Bronchial epithelial cell (primary cell): ENCODE data around the gene TMEM132D. TPM values are rescaled to one million over a fixed set of nuclear protein-coding genes. Genes with fewer than 3 reads are reported as not detected.

Experiments used
- DNase-seq: peaks from one replicate; pipeline ENCODE4 v3.0.0-alpha.2; 2010; ENCODE audit warnings: low read depth
- FAIRE-seq: peaks from 2 replicates; lab custom pipeline; 2011; peaks lifted over from hg19 to GRCh38; lab: Jason Lieb, UNC
- H3K27me3 ChIP-seq: 2 replicates; pipeline ENCODE4 v1.5.1; 2011; ENCODE audit warnings: low read length; ENCODE audit not compliant: control insufficient read depth, insufficient read depth
- H3K36me3 ChIP-seq: 2 replicates; pipeline ENCODE4 v1.5.1; 2011; ENCODE audit warnings: low read length; ENCODE audit not compliant: control insufficient read depth, insufficient read depth
- H3K4me3 ChIP-seq: 2 replicates; pipeline ENCODE4 v1.5.1; 2011; ENCODE audit warnings: mild to moderate bottlenecking, low read depth, low read length, control low read depth
- CTCF ChIP-seq: IDR thresholded peaks from 2 replicates; pipeline ENCODE4 v1.5.1; 2011; ENCODE audit warnings: mild to moderate bottlenecking, moderate library complexity, low read length, control low read depth, inconsistent platforms; ENCODE audit not compliant: insufficient read depth, severe bottlenecking
- total RNA-seq: library from RNA; depleted of rRNA; stranded (reverse); fragments of >200 nt; gene quantifications from 2 replicates; pipeline ENCODE4 v1.2.1, GENCODE V29; 2014

TMEM132D gene
- total RNA-seq, 1 donor from 2014 or later, result not detected

GRCh38 chr12:129862561-129863175, 41.2 kb downstream of the TMEM132D start:
- DNase-seq, result no peak
- H3K36me3 ChIP-seq, result no peaks in the 10 kb centered on the region
- H3K27me3 ChIP-seq, result no peaks in the 10 kb centered on the region
- no peak overlapping the region for H3K4me3 ChIP-seq
- FAIRE-seq, result no peak
- TF ChIP-seq CTCF, result no peak

GRCh38 chr12:129861951-129862350, 41.9 kb downstream of the TMEM132D start:
- no peak overlapping the region for H3K4me3 ChIP-seq
- no peaks in the 10 kb centered on the region for H3K27me3 ChIP-seq
- no peak for DNase-seq
- no peak for TF ChIP-seq CTCF
- no peak for FAIRE-seq
- H3K36me3 ChIP-seq, result no peaks in the 10 kb centered on the region

GRCh38 chr12:129854591-129854990, 49.2 kb downstream of the TMEM132D start:
- FAIRE-seq (no peak), DNase-seq (no peak)
- Histone ChIP-seq H3K27me3 (no peaks in the 10 kb centered on the region), H3K36me3 (no peaks in the 10 kb centered on the region), H3K4me3 (no peak overlapping the region)
- TF ChIP-seq CTCF, result no peak

- DNase-seq (no peak), FAIRE-seq (no peak)
- no peak overlapping the region for H3K4me3 ChIP-seq
- H3K36me3 ChIP-seq, result no peaks in the 10 kb centered on the region
- no peak for TF ChIP-seq CTCF
- no peaks in the 10 kb centered on the region for H3K27me3 ChIP-seq
These were observed 52.5 kb downstream of the TMEM132D start for GRCh38 chr12:129851296-129851695.

- no peak overlapping the region for H3K4me3 ChIP-seq
- no peak for TF ChIP-seq CTCF
- H3K36me3 ChIP-seq, result no peaks in the 10 kb centered on the region
- FAIRE-seq, result no peak
- no peak for DNase-seq
- H3K27me3 ChIP-seq, result no peaks in the 10 kb centered on the region
These were observed 54.9 kb downstream of the TMEM132D start for GRCh38 chr12:129848876-129849275.

- no peak overlapping the region for H3K4me3 ChIP-seq
- FAIRE-seq (no peak), DNase-seq (no peak)
- no peaks in the 10 kb centered on the region for H3K36me3 ChIP-seq
- H3K27me3 ChIP-seq, result no peaks in the 10 kb centered on the region
- no peak for TF ChIP-seq CTCF
These were observed 56.8 kb downstream of the TMEM132D start for GRCh38 chr12:129847063-129847462.
